Testis (tissue), 3 donors: ENCODE results near the gene ELP2. TPM values are rescaled to one million over a fixed set of nuclear protein-coding genes. Genes with fewer than 3 reads are reported as not detected.
"Not testable (repeated sequence)": the region's sequence is repeated elsewhere in the genome, so short reads cannot be mapped to it uniquely, and the experiment has no call there.

Experiments used
- DNase-seq: peaks from one replicate; pipeline ENCODE4 v3.0.0-alpha.2; 2019
- H3K27ac ChIP-seq, 2 donors: fragments of 200-600 bp; sonication (generic); one replicate each; pipeline ENCODE4 v1.5.1; 2019
- H3K27me3 ChIP-seq: fragments of 200-600 bp; sonication (generic); one replicate; pipeline ENCODE4 v1.5.1; 2019
- H3K36me3 ChIP-seq: fragments of 200-600 bp; sonication (generic); one replicate; pipeline ENCODE4 v1.5.1; 2017; ENCODE audit warnings: low read depth; ENCODE audit errors: missing control alignments
- H3K4me1 ChIP-seq: fragments of 200-600 bp; sonication (generic); one replicate; pipeline ENCODE4 v1.5.1; 2019
- H3K4me3 ChIP-seq, 2 donors: fragments of 200-600 bp; sonication (generic); one replicate each; pipeline ENCODE4 v1.5.1; 2017 to 2019
- H3K9me3 ChIP-seq: fragments of 200-600 bp; sonication (generic); one replicate; pipeline ENCODE4 v1.5.1; 2017
- POLR2A ChIP-seq: fragments of 450-650 bp; IDR thresholded peaks from one replicate; pipeline ENCODE4 v1.6.1; 2017; ENCODE audit warnings: antibody characterized with exemption, mild to moderate bottlenecking, moderate library complexity
- WGBS, 2 donors: methylation state at CpG; one replicate each; pipeline ENCODE4 v1.1.5; 2018; 5-methylcytosine and 5-hydroxymethylcytosine counted together
- intact Hi-C: fragments of 100-400 bp; cut with DNase I; formaldehyde crosslinking; loops from one replicate; pipeline ENCODE4 v1.15.1; 2023; ENCODE audit warnings: low total_unique reads
- polyA plus RNA-seq: library from polyadenylated mRNA; stranded (reverse); fragments of 350-450 nt; fragmentation: Illumina TruSeq; extraction: RNeasy Lipid Tissue Mini Kit (QIAGEN cat#74804); gene quantifications from one replicate; pipeline ENCODE4 v1.2.3, GENCODE V29; 2014; ENCODE audit warnings: low read depth, low replicate concordance; ENCODE audit not compliant: insufficient read depth
- total RNA-seq, 2 donors: library from RNA; depleted of rRNA; stranded (reverse); fragments of >200 nt; gene quantifications; one replicate each; pipeline ENCODE4 v1.2.3, GENCODE V29; 2016
- TF ChIP-seq, protein P1 (sequence below), 3 experiments: fragments of 450-650 bp in 2 of 3; fragments of 200-600 bp in 1 of 3; sonication (generic) in 1 of 3; IDR thresholded peaks; one replicate each; pipeline ENCODE4 v1.5.1; 2016 to 2019; ENCODE audit warnings: antibody characterized with exemption in 3 of 3, mild to moderate bottlenecking in 2 of 3, moderate library complexity in 1 of 3

ELP2 gene
- total and polyA plus RNA-seq, 3 donors from 2014 or later: 81.0 to 95.2 (median 94.8) TPM

DNA sequence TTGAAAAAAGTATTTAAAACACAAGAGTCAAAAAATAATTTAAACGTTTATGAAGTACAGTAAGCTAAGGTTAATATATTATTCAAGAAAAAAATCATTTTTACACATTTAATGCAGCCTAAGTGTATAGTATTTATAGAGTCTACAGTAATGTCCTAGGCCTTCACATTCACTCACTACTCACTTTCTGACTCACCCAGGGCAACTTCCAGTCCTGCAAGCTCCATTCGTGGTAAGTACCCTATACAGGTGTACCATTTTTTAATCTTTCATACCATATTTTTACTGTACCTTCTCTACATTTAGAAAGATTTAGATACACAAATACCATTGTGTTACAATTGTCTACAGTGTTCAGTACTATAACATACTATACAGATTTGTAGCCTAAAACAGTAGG is 41.4 kb upstream of the ELP2 start:
- Histone ChIP-seq H3K9me3 (no peaks in the 10 kb centered on the region), H3K4me1 (no peaks in the 10 kb centered on the region), H3K4me3 (no peak overlapping the region), H3K27ac (no peak overlapping the region), H3K36me3 (no peaks in the 10 kb centered on the region), H3K27me3 (no peaks in the 10 kb centered on the region)
- intact Hi-C loops: no loop called here
- no peak for DNase-seq
- WGBS, 2 donors: 76 to 81% methylated on average over 2 of the region's 2 CpGs
- TF ChIP-seq, protein P1, sequence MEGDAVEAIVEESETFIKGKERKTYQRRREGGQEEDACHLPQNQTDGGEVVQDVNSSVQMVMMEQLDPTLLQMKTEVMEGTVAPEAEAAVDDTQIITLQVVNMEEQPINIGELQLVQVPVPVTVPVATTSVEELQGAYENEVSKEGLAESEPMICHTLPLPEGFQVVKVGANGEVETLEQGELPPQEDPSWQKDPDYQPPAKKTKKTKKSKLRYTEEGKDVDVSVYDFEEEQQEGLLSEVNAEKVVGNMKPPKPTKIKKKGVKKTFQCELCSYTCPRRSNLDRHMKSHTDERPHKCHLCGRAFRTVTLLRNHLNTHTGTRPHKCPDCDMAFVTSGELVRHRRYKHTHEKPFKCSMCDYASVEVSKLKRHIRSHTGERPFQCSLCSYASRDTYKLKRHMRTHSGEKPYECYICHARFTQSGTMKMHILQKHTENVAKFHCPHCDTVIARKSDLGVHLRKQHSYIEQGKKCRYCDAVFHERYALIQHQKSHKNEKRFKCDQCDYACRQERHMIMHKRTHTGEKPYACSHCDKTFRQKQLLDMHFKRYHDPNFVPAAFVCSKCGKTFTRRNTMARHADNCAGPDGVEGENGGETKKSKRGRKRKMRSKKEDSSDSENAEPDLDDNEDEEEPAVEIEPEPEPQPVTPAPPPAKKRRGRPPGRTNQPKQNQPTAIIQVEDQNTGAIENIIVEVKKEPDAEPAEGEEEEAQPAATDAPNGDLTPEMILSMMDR (IDR thresholded peaks at IDR 0.05): no peak
- TF ChIP-seq POLR2A: no peak

DNA sequence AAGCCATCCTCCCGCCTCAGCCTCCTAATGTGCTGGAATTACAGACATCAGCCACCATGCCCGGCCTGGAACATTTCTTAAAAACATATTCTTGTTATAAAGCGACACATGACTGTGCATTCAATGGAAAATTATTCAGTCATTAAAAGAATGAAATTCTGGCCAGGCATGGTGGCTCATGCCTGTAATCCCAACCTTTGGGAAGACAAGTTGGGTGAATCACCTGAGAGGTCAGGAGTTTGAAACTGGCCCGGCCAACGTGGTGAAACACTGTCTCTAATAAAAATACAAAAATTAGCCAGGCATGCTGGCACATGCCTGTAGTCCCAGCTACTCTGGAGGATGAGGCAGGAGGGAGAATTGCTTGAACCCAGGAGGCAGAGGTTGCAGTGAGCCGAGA is 40.7 kb upstream of the ELP2 start:
- intact Hi-C loops: no loop called here
- 87% methylated on average over 5 to 6 of the region's 6 CpGs for WGBS, 2 donors
- no peaks in the 10 kb centered on the region for H3K27me3 ChIP-seq
- H3K36me3 ChIP-seq: no peaks in the 10 kb centered on the region
- H3K27ac ChIP-seq: no peak overlapping the region
- H3K4me1 ChIP-seq: no peaks in the 10 kb centered on the region
- no peak for DNase-seq
- H3K9me3 ChIP-seq: no peaks in the 10 kb centered on the region
- H3K4me3 ChIP-seq: no peak overlapping the region
- TF ChIP-seq POLR2A: no peak
- TF ChIP-seq, protein P1 (IDR thresholded peaks at IDR 0.05): no peak

DNA sequence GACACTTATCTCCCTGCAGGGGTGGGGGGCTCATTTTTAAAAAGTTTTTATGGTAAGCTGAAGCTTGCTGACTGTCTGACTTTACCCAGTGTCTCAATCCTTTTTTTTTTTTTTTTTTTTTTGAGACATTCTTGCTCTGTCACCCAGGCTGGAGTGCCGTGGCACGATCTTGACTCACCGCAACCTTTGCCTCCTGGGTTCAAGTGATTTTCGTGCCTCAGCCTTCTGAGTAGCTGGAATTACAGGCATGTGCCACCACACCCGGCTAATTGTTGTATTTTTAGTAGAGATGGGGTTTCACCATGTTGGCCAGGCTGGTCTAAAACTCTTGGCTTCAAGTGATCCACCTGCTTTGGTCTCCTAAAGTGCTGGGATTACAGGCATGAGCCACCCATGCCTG is 37.6 kb upstream of the ELP2 start:
- not testable (repeated sequence) for H3K9me3 ChIP-seq, H3K4me1 ChIP-seq, DNase-seq, H3K4me3 ChIP-seq, H3K27me3 ChIP-seq, H3K36me3 ChIP-seq, H3K27ac ChIP-seq
- intact Hi-C loops: loop anchor here (5.0 kb wide), 1 partner anchor 195 kb away; no protein-coding TSS in a partner anchor
- WGBS, 2 donors: 83 to 95% methylated on average over 5 of the region's 5 CpGs

DNA sequence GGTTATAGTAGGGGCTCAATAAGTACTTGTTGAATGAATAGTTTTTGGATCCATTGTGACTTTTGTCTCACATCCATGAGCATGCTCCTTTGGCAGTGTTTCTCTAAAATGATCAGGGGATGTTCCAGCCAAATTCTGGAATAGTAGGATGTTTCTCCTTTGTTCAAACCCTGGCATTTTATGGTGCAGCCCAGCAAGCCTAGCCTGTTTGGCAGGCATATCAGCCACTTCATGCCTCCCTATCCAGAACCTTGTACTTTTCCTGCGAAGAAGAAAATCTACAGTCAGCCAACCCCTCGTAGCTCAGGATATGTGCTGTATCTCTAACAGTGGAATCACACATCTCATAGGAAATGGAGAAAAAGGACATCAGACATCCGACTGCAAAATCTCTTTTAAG is 35.3 kb upstream of the ELP2 start:
- Histone ChIP-seq H3K27ac (no peak overlapping the region), H3K4me1 (no peaks in the 10 kb centered on the region), H3K36me3 (no peaks in the 10 kb centered on the region), H3K27me3 (no peaks in the 10 kb centered on the region), H3K9me3 (no peaks in the 10 kb centered on the region), H3K4me3 (no peak overlapping the region)
- 61 to 72% methylated on average over 3 of the region's 3 CpGs for WGBS, 2 donors
- no peak for DNase-seq
- intact Hi-C loops: loop anchor here (5.0 kb wide), 1 partner anchor 193 kb away; no protein-coding TSS in a partner anchor
- TF ChIP-seq POLR2A: no peak
- TF ChIP-seq, protein P1 (IDR thresholded peaks at IDR 0.05): no peak

DNA sequence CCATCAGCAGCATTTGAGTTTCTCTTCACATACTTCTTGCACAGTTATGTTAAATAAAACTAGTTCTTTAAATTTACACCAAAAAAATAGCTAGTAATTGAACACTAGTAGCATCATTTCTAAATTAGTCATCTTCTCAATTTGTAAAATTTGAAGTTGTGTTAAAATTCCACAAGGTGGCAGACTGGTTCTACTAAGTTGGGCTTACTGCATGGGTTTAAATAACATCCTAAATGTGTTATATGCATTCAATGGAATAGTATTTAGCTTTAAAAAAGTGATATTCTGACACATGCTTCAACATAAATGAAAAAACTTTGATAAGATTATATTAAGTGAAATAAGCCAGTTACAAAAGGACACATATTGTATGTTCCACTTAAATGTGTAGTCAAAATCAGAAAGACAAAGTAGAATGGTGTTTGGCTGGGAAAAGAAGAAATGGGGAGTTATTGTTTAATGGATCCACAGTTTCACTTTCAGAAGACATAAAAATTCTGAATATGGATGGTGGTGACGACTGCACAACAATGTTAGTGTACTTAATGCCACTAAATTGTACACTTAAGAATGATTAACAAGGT is 33.7 kb upstream of the ELP2 start:
- no peaks in the 10 kb centered on the region for H3K4me1 ChIP-seq
- H3K27ac ChIP-seq: no peak overlapping the region
- DNase-seq: no peak
- intact Hi-C loops: no loop called here
- no peak overlapping the region for H3K4me3 ChIP-seq
- H3K9me3 ChIP-seq: no peaks in the 10 kb centered on the region
- no peaks in the 10 kb centered on the region for H3K36me3 ChIP-seq
- H3K27me3 ChIP-seq: no peaks in the 10 kb centered on the region
- TF ChIP-seq, protein P1 (IDR thresholded peaks at IDR 0.05): peak; percentile 47 to 52 (median 47)
- no peak for TF ChIP-seq POLR2A
- WGBS, 2 donors: 35 to 51% methylated on average over 1 of the region's 1 CpG
